HepG2 (cell line): ENCODE data around the gene TCF7L2. TPM values are rescaled to one million over a fixed set of nuclear protein-coding genes. Genes with fewer than 3 reads are reported as not detected.

Source experiments
- ATAC-seq: fragments of 200-7000 bp; cut with Tn5 transposase; 3 replicates; pipeline ENCODE4 v1.9.1; 2020; ENCODE audit warnings: mild to moderate bottlenecking, moderate library complexity
- BruUV-seq: library from RNA; stranded (reverse); fragments of 400-500 nt; replicated peaks from 2 replicates; lab custom pipeline; 2021; lab: Mats Ljungman, UMichigan
- CTCF ChIA-PET: fragments of 300-600 bp; formaldehyde crosslinking; extraction: SDS; loops from one replicate; lab custom pipeline; 2021; ENCODE audit warnings: low total read pairs, inconsistent platforms, low intra/inter-chr PET ratio; lab: Yijun Ruan, JAX
- POLR2A ChIA-PET: fragments of 350-600 bp; sonication (Branson Sonifier 250); formaldehyde crosslinking; loops from one replicate; lab custom pipeline; 2020; ENCODE audit warnings: antibody characterized with exemption, inconsistent platforms; lab: Yijun Ruan, JAX
- DNase-seq: peaks from one replicate; pipeline ENCODE4 v3.0.0-alpha.2; 2015; ENCODE audit warnings: low spot score
- FAIRE-seq: peaks from 3 replicates; lab custom pipeline; 2011; peaks lifted over from hg19 to GRCh38; lab: Jason Lieb, UNC
- H2AFZ ChIP-seq: one replicate; pipeline ENCODE4 v1.6.1; 2011; ENCODE audit warnings: low read length, inconsistent platforms
- H3K27ac ChIP-seq: fragments of 300-600 bp; 3 replicates; pipeline ENCODE4 v1.8.0; 2011; ENCODE audit warnings: mixed run types, mild to moderate bottlenecking, mixed read lengths, low read length, inconsistent platforms; ENCODE audit not compliant: insufficient read depth; ENCODE audit errors: extremely low read length
- H3K27me3 ChIP-seq, 2 experiments: fragments of 200-600 bp in 1 of 2; 2 replicates in 1 of 2; 3 replicates in 1 of 2; pipeline versions ENCODE4 v1.6.0 to v1.8.0; 2011; ENCODE audit warnings: low read length in 2 of 2, mild to moderate bottlenecking in 2 of 2, moderate library complexity in 2 of 2, inconsistent platforms in 1 of 2; ENCODE audit not compliant: insufficient read depth in 2 of 2, control insufficient read depth in 1 of 2
- H3K36me3 ChIP-seq, 2 experiments: fragments of 200-600 bp in 1 of 2; replicated peaks in 1 of 2; 2 replicates in 1 of 2; 3 replicates in 1 of 2; pipeline versions ENCODE4 v1.5.1 to v1.8.0; 2011; ENCODE audit warnings: low read length in 2 of 2, inconsistent platforms in 1 of 2; ENCODE audit not compliant: insufficient read depth in 2 of 2, control insufficient read depth in 1 of 2
- H3K4me1 ChIP-seq: 2 replicates; pipeline ENCODE4 v1.5.1; 2012; ENCODE audit warnings: low read length, inconsistent platforms; ENCODE audit not compliant: insufficient read depth
- H3K4me2 ChIP-seq: 2 replicates; pipeline ENCODE4 v1.6.0; 2011; ENCODE audit warnings: low read depth, low read length, inconsistent platforms
- H3K4me3 ChIP-seq, 3 experiments: fragments of 200-600 bp in 1 of 3; sonication (generic), shearing (Covaris generic) in 1 of 3; replicated peaks in 1 of 3; 2 replicates each; pipeline ENCODE4 v1.5.1; 2011 to 2016; ENCODE audit warnings: low read length in 3 of 3, inconsistent platforms in 2 of 3, low read depth in 2 of 3, mild to moderate bottlenecking in 2 of 3, control low read depth in 1 of 3, mixed read lengths in 1 of 3; ENCODE audit not compliant: insufficient read depth in 1 of 3
- H3K79me2 ChIP-seq: one replicate; pipeline ENCODE4 v1.6.1; 2011; ENCODE audit warnings: low read length, inconsistent platforms; ENCODE audit not compliant: insufficient read depth
- H3K9ac ChIP-seq: 2 replicates; pipeline ENCODE4 v1.6.0; 2011; ENCODE audit warnings: mild to moderate bottlenecking, low read depth, low read length, inconsistent platforms; ENCODE audit not compliant: insufficient read depth
- H3K9me3 ChIP-seq: 2 replicates; pipeline ENCODE4 v1.5.1; 2012; ENCODE audit warnings: mild to moderate bottlenecking, low read length
- H4K20me1 ChIP-seq: 2 replicates; pipeline ENCODE4 v1.6.0; 2011; ENCODE audit warnings: inconsistent platforms, mild to moderate bottlenecking, low read length, moderate library complexity; ENCODE audit not compliant: insufficient read depth
- HIC2 ChIP-seq: sonication (generic); formaldehyde crosslinking; IDR thresholded peaks from 2 replicates; pipeline ENCODE4 v1.9.0; 2022; ENCODE audit warnings: low read depth, missing genetic modification reagents
- IKZF1 ChIP-seq: fragments of 450-650 bp; IDR thresholded peaks from 2 replicates; pipeline ENCODE4 v1.7.1; 2016
- NFE2L2 ChIP-seq: fragments of 150-350 bp; IDR thresholded peaks from 2 replicates; pipeline ENCODE4 v1.6.1; 2014; ENCODE audit warnings: low read length
- PHF5A ChIP-seq: IDR thresholded peaks from one replicate; pipeline ENCODE4 v1.6.1; 2018; ENCODE audit warnings: low read depth, missing genetic modification reagents; ENCODE audit not compliant: unreplicated experiment
- RARG ChIP-seq: sonication (generic); formaldehyde crosslinking; IDR thresholded peaks from 2 replicates; pipeline ENCODE4 v1.4.0; 2020; ENCODE audit warnings: low read depth, mild to moderate bottlenecking, missing genetic modification reagents
- RBAK ChIP-seq: sonication (generic); formaldehyde crosslinking; IDR thresholded peaks from 2 replicates; pipeline ENCODE4 v1.5.1; 2020; ENCODE audit warnings: mild to moderate bottlenecking, missing genetic modification reagents
- SNRNP70 ChIP-seq: fragments of 200-400 bp; formaldehyde crosslinking; IDR thresholded peaks from 2 replicates; pipeline ENCODE4 v1.6.1; 2017; ENCODE audit warnings: mild to moderate bottlenecking, low read depth, low read length, moderate library complexity
- STAG1 ChIP-seq: sonication (generic); formaldehyde crosslinking; IDR thresholded peaks from 2 replicates; pipeline ENCODE4 v1.4.0; 2020; ENCODE audit warnings: missing genetic modification reagents
- UBTF ChIP-seq: sonication (generic); formaldehyde crosslinking; IDR thresholded peaks from 2 replicates; pipeline ENCODE4 v1.4.0; 2020; ENCODE audit warnings: mild to moderate bottlenecking, missing genetic modification reagents
- ZBTB21 ChIP-seq: sonication (generic); formaldehyde crosslinking; IDR thresholded peaks from 2 replicates; pipeline ENCODE4 v1.4.0; 2020; ENCODE audit warnings: missing genetic modification reagents
- ZFP90 ChIP-seq: sonication (generic); formaldehyde crosslinking; IDR thresholded peaks from 2 replicates; pipeline ENCODE4 v1.8.0; 2022; ENCODE audit warnings: missing genetic modification reagents, mild to moderate bottlenecking, inconsistent platforms, borderline replicate concordance
- ZNF446 ChIP-seq: sonication (generic); formaldehyde crosslinking; IDR thresholded peaks from 2 replicates; pipeline ENCODE4 v1.5.0; 2020; ENCODE audit warnings: mild to moderate bottlenecking, missing genetic modification reagents
- ZNF510 ChIP-seq: sonication (generic); formaldehyde crosslinking; IDR thresholded peaks from 2 replicates; pipeline ENCODE4 v1.4.0; 2020; ENCODE audit warnings: low read depth, mild to moderate bottlenecking, missing genetic modification reagents
- ZNF605 ChIP-seq: sonication (generic); formaldehyde crosslinking; IDR thresholded peaks from 2 replicates; pipeline ENCODE4 v1.8.0; 2022; ENCODE audit warnings: mild to moderate bottlenecking, missing genetic modification reagents
- WGBS: methylation state at CpG from one replicate; pipeline ENCODE4 v1.1.6; 2017; ENCODE audit warnings: low lambda C conversion rate; 5-methylcytosine and 5-hydroxymethylcytosine counted together
- in situ Hi-C: cut with HindIII; loops from 2 replicates; pipeline ENCODE4 v1.10.0; 2017; ENCODE audit warnings: low pct_unique_long_range_greater_than_20kb; ENCODE audit not compliant: extremely low pct_ligation_motif_present
- intact Hi-C: fragments of 100-400 bp; cut with micrococcal nuclease; formaldehyde crosslinking; loops from one replicate; pipeline ENCODE4 v1.10.0; 2022; ENCODE audit not compliant: unreplicated experiment
- polyA plus RNA-seq, 8 experiments: library from polyadenylated mRNA; depleted of rRNA in 3 of 8; stranded (reverse) in 7 of 8; unstranded in 1 of 8; fragments of >200 nt; fragmentation: Illumina TruSeq in 4 of 8; extraction: Trizol in 4 of 8; gene quantifications; 2 replicates each; pipeline versions ENCODE4 v1.2.1 to v1.2.3, GENCODE V29; 2011 to 2016; ENCODE audit warnings: low read depth in 4 of 8, missing spikeins in 1 of 8, mixed read lengths in 1 of 8; ENCODE audit not compliant: insufficient read depth in 1 of 8
- total RNA-seq, 5 experiments: library from RNA; depleted of rRNA; stranded (reverse); fragments of >200 nt; fragmentation: Illumina TruSeq; extraction: Trizol; gene quantifications; 2 replicates each; pipeline ENCODE4 v1.2.3, GENCODE V29; 2016; ENCODE audit warnings: low read depth in 1 of 5

The TCF7L2 gene
- total and polyA plus RNA-seq, 2 of the 13 experiments (the other 11 are each of a cell fraction or from before 2014, with no cell fraction given) = 3.9 to 13.7 TPM

- Histone ChIP-seq H3K9ac (no peak overlapping the region), H3K4me3 (no peak overlapping the region), H3K79me2 (peaks cover 86% of the 10 kb centered on the region), H4K20me1 (peaks cover 77% of the 10 kb centered on the region), H3K36me3 (peaks cover 22 to 47% of the 10 kb centered on the region in 2 experiments), H2AFZ (no peak overlapping the region), H3K27ac (no peak overlapping the region), H3K4me2 (no peak overlapping the region), H3K27me3 (no peaks in the 10 kb centered on the region), H3K9me3 (no peaks in the 10 kb centered on the region), H3K4me1 (peaks cover 16% of the 10 kb centered on the region)
- WGBS = 89% methylated on average over 5 of the region's 5 CpGs
- intact Hi-C loops (no loop called here), in situ Hi-C loops (no loop called here)
- ATAC-seq = no peak
- CTCF ChIA-PET = no interaction called here
- TF ChIP-seq ZNF605 (no peak), STAG1 (CRISPR knock-in tag) (peak; percentile 3; the same call in 1 of the 2 replicates)
- no peak for FAIRE-seq
- POLR2A ChIA-PET = no interaction called here
- no TSS peak for BruUV-seq
- no peak for DNase-seq
These were observed 23.8 kb downstream of the TCF7L2 start for GRCh38 chr10:112973805-112974204.

- Histone ChIP-seq H3K4me1 (no peaks in the 10 kb centered on the region), H3K27me3 (no peaks in the 10 kb centered on the region), H3K79me2 (peaks cover 85% of the 10 kb centered on the region), H3K27ac (no peak overlapping the region), H3K4me3 (no peak overlapping the region), H3K9me3 (no peaks in the 10 kb centered on the region), H4K20me1 (peaks cover 78% of the 10 kb centered on the region), H2AFZ (no peak overlapping the region), H3K36me3 (peaks cover 12 to 42% of the 10 kb centered on the region in 2 experiments), H3K9ac (no peak overlapping the region), H3K4me2 (no peak overlapping the region)
- BruUV-seq = no TSS peak
- POLR2A ChIA-PET = no interaction called here
- in situ Hi-C loops (no loop called here), intact Hi-C loops (no loop called here)
- 97% methylated on average over 12 of the region's 12 CpGs for WGBS
- ATAC-seq (no peak), FAIRE-seq (no peak), DNase-seq (no peak)
- CTCF ChIA-PET = no interaction called here
- TF ChIP-seq NFE2L2 (no peak), ZNF446 (no peak), ZNF510 (CRISPR knock-in tag) (no peak), ZFP90 (CRISPR knock-in tag) (no peak), UBTF (no peak), HIC2 (CRISPR knock-in tag) (no peak), IKZF1 (no peak), SNRNP70 (no peak), RBAK (CRISPR knock-in tag) (no peak), RARG (CRISPR knock-in tag) (no peak), ZBTB21 (CRISPR knock-in tag) (no peak), PHF5A (CRISPR knock-in tag) (no peak)
These were observed 27.4 kb downstream of the TCF7L2 start for GRCh38 chr10:112977426-112977898.
